ENCODE data around the gene WNT11.
A peak's percentile ranks its signal among the peaks of the same experiment; 100 is the strongest.

Gene WNT11

GRCh38 chr11:76159303-76159937, 46.9 kb downstream of the WNT11 start:
- no peak overlapping the region for H3K9ac ChIP-seq (ENCODE audit: low read length in 5 of 5)
- H3K4me1 ChIP-seq (ENCODE audit: control insufficient read depth in 5 of 5, insufficient read depth in 5 of 5, low read length in 5 of 5): peaks cover 5 to 38% (median 29%) of the 10 kb centered on the region in 5 donors
- H3K4me3 ChIP-seq (ENCODE audit: low read depth in 1 of 5, low read length in 5 of 5): no peak overlapping the region
- no peak overlapping the region for H3K27ac ChIP-seq (ENCODE audit: low read depth, low read length)
- H3K36me3 ChIP-seq (ENCODE audit: control insufficient read depth in 5 of 5, insufficient read depth in 5 of 5, low read length in 5 of 5): no peaks in the 10 kb centered on the region
- no peaks in the 10 kb centered on the region for H3K27me3 ChIP-seq (ENCODE audit: control insufficient read depth in 5 of 5, insufficient read depth in 4 of 5, low read length in 5 of 5)
- no peaks in the 10 kb centered on the region for H3K9me3 ChIP-seq (ENCODE audit: control insufficient read depth in 5 of 5, low read length in 5 of 5)

GRCh38 chr11:76158394-76159302, 47.7 kb downstream of the WNT11 start:
- no peaks in the 10 kb centered on the region for H3K27me3 ChIP-seq (ENCODE audit: control insufficient read depth in 5 of 5, insufficient read depth in 4 of 5, low read length in 5 of 5)
- H3K9ac ChIP-seq (ENCODE audit: low read length in 5 of 5): no peak overlapping the region
- H3K9me3 ChIP-seq (ENCODE audit: control insufficient read depth in 5 of 5, low read length in 5 of 5): no peaks in the 10 kb centered on the region
- H3K4me3 ChIP-seq (ENCODE audit: low read depth in 1 of 5, low read length in 5 of 5): no peak overlapping the region
- H3K27ac ChIP-seq (ENCODE audit: low read depth, low read length): no peak overlapping the region
- H3K36me3 ChIP-seq (ENCODE audit: control insufficient read depth in 5 of 5, insufficient read depth in 5 of 5, low read length in 5 of 5): no peaks in the 10 kb centered on the region
- H3K4me1 ChIP-seq (ENCODE audit: control insufficient read depth in 5 of 5, insufficient read depth in 5 of 5, low read length in 5 of 5): peaks cover 5 to 45% (median 36%) of the 10 kb centered on the region in 5 donors

- Histone ChIP-seq H3K27me3 (ENCODE audit: control insufficient read depth in 5 of 5, insufficient read depth in 4 of 5, low read length in 5 of 5) (no peaks in the 10 kb centered on the region), H3K4me1 (ENCODE audit: control insufficient read depth in 5 of 5, insufficient read depth in 5 of 5, low read length in 5 of 5) (peaks cover 7 to 45% (median 37%) of the 10 kb centered on the region in 5 donors), H3K36me3 (ENCODE audit: control insufficient read depth in 5 of 5, insufficient read depth in 5 of 5, low read length in 5 of 5) (no peaks in the 10 kb centered on the region)
Measured at GRCh38 chr11:76157891-76158290, 48.4 kb downstream of the WNT11 start.

GRCh38 chr11:76156971-76157427, 49.3 kb downstream of the WNT11 start:
- no peaks in the 10 kb centered on the region for H3K9me3 ChIP-seq (ENCODE audit: control insufficient read depth in 5 of 5, low read length in 5 of 5)
- H3K4me3 ChIP-seq (ENCODE audit: low read depth in 1 of 5, low read length in 5 of 5): no peak overlapping the region
- peaks cover 9 to 45% (median 39%) of the 10 kb centered on the region in 5 donors for H3K4me1 ChIP-seq (ENCODE audit: control insufficient read depth in 5 of 5, insufficient read depth in 5 of 5, low read length in 5 of 5)
- no peak overlapping the region for H3K9ac ChIP-seq (ENCODE audit: low read length in 5 of 5)
- H3K36me3 ChIP-seq (ENCODE audit: control insufficient read depth in 5 of 5, insufficient read depth in 5 of 5, low read length in 5 of 5): no peaks in the 10 kb centered on the region
- H3K27ac ChIP-seq (ENCODE audit: low read depth, low read length): no peak overlapping the region
- no peaks in the 10 kb centered on the region for H3K27me3 ChIP-seq (ENCODE audit: control insufficient read depth in 5 of 5, insufficient read depth in 4 of 5, low read length in 5 of 5)

More at GRCh38 chr11:76157891-76158290, 48.4 kb downstream of the WNT11 start:
- Histone ChIP-seq H3K9me3 (ENCODE audit: control insufficient read depth in 5 of 5, low read length in 5 of 5) (no peaks in the 10 kb centered on the region), H3K27ac (ENCODE audit: low read depth, low read length) (no peak overlapping the region), H3K9ac (ENCODE audit: low read length in 5 of 5) (no peak overlapping the region), H3K4me3 (ENCODE audit: low read depth in 1 of 5, low read length in 5 of 5) (no peak overlapping the region)

GRCh38 chr11:76155500-76156227, 50.6 kb downstream of the WNT11 start:
- Histone ChIP-seq H3K9me3 (ENCODE audit: control insufficient read depth in 5 of 5, low read length in 5 of 5) (no peaks in the 10 kb centered on the region), H3K9ac (ENCODE audit: low read length in 5 of 5) (no peak overlapping the region), H3K27me3 (ENCODE audit: control insufficient read depth in 5 of 5, insufficient read depth in 4 of 5, low read length in 5 of 5) (no peaks in the 10 kb centered on the region), H3K4me3 (ENCODE audit: low read depth in 1 of 5, low read length in 5 of 5) (no peak overlapping the region), H3K27ac (ENCODE audit: low read depth, low read length) (no peak overlapping the region), H3K36me3 (ENCODE audit: control insufficient read depth in 5 of 5, insufficient read depth in 5 of 5, low read length in 5 of 5) (no peaks in the 10 kb centered on the region), H3K4me1 (ENCODE audit: control insufficient read depth in 5 of 5, insufficient read depth in 5 of 5, low read length in 5 of 5) (peaks cover 11 to 43% (median 36%) of the 10 kb centered on the region in 5 donors)

- Histone ChIP-seq H3K9me3 (ENCODE audit: control insufficient read depth in 5 of 5, low read length in 5 of 5) (no peaks in the 10 kb centered on the region), H3K27ac (ENCODE audit: low read depth, low read length) (peak overlapping the region; percentile 96), H3K4me1 (ENCODE audit: control insufficient read depth in 5 of 5, insufficient read depth in 5 of 5, low read length in 5 of 5) (peaks cover 11 to 43% (median 36%) of the 10 kb centered on the region in 5 donors), H3K27me3 (ENCODE audit: control insufficient read depth in 5 of 5, insufficient read depth in 4 of 5, low read length in 5 of 5) (no peaks in the 10 kb centered on the region), H3K4me3 (ENCODE audit: low read depth in 1 of 5, low read length in 5 of 5) (no peak overlapping the region), H3K9ac (ENCODE audit: low read length in 5 of 5) (peak overlapping the region in 1 of 5 donors; percentile 20), H3K36me3 (ENCODE audit: control insufficient read depth in 5 of 5, insufficient read depth in 5 of 5, low read length in 5 of 5) (no peaks in the 10 kb centered on the region)
Measured at GRCh38 chr11:76153571-76153923, 52.8 kb downstream of the WNT11 start.

- Histone ChIP-seq H3K4me3 (ENCODE audit: low read depth in 1 of 5, low read length in 5 of 5) (peak overlapping the region; percentile 41 to 70 (median 65)), H3K9me3 (ENCODE audit: control insufficient read depth in 5 of 5, low read length in 5 of 5) (no peaks in the 10 kb centered on the region), H3K9ac (ENCODE audit: low read length in 5 of 5) (peak overlapping the region; percentile 46 to 78 (median 64)), H3K4me1 (ENCODE audit: control insufficient read depth in 5 of 5, insufficient read depth in 5 of 5, low read length in 5 of 5) (peaks cover 11 to 41% (median 35%) of the 10 kb centered on the region in 5 donors), H3K36me3 (ENCODE audit: control insufficient read depth in 5 of 5, insufficient read depth in 5 of 5, low read length in 5 of 5) (no peaks in the 10 kb centered on the region), H3K27ac (ENCODE audit: low read depth, low read length) (peak overlapping the region; percentile 96), H3K27me3 (ENCODE audit: control insufficient read depth in 5 of 5, insufficient read depth in 4 of 5, low read length in 5 of 5) (no peaks in the 10 kb centered on the region)
Measured at GRCh38 chr11:76152741-76153570, 53.3 kb downstream of the WNT11 start.

- Histone ChIP-seq H3K9me3 (ENCODE audit: control insufficient read depth in 5 of 5, low read length in 5 of 5) (no peaks in the 10 kb centered on the region), H3K27ac (ENCODE audit: low read depth, low read length) (peak overlapping the region; percentile 96), H3K9ac (ENCODE audit: low read length in 5 of 5) (peak overlapping the region in 4 of 5 donors; percentile 46 to 78 (median 66)), H3K4me1 (ENCODE audit: control insufficient read depth in 5 of 5, insufficient read depth in 5 of 5, low read length in 5 of 5) (peaks cover 9 to 39% (median 33%) of the 10 kb centered on the region in 5 donors), H3K27me3 (ENCODE audit: control insufficient read depth in 5 of 5, insufficient read depth in 4 of 5, low read length in 5 of 5) (no peaks in the 10 kb centered on the region), H3K4me3 (ENCODE audit: low read depth in 1 of 5, low read length in 5 of 5) (peak overlapping the region; percentile 41 to 70 (median 65)), H3K36me3 (ENCODE audit: control insufficient read depth in 5 of 5, insufficient read depth in 5 of 5, low read length in 5 of 5) (no peaks in the 10 kb centered on the region)
Measured at GRCh38 chr11:76152086-76152681, 54.1 kb downstream of the WNT11 start.

- H3K9ac ChIP-seq (ENCODE audit: low read length in 5 of 5): peak overlapping the region in 3 of 5 donors; percentile 46 to 78 (median 68)
- H3K27ac ChIP-seq (ENCODE audit: low read depth, low read length): peak overlapping the region; percentile 96
- H3K27me3 ChIP-seq (ENCODE audit: control insufficient read depth in 5 of 5, insufficient read depth in 4 of 5, low read length in 5 of 5): no peaks in the 10 kb centered on the region
Measured at GRCh38 chr11:76151556-76152085, 54.7 kb downstream of the WNT11 start.

More at GRCh38 chr11:76151556-76152085, 54.7 kb downstream of the WNT11 start:
- Histone ChIP-seq H3K4me3 (ENCODE audit: low read depth in 1 of 5, low read length in 5 of 5) (peak overlapping the region; percentile 39 to 70 (median 65)), H3K4me1 (ENCODE audit: control insufficient read depth in 5 of 5, insufficient read depth in 5 of 5, low read length in 5 of 5) (peaks cover 9 to 40% (median 33%) of the 10 kb centered on the region in 5 donors), H3K9me3 (ENCODE audit: control insufficient read depth in 5 of 5, low read length in 5 of 5) (no peaks in the 10 kb centered on the region), H3K36me3 (ENCODE audit: control insufficient read depth in 5 of 5, insufficient read depth in 5 of 5, low read length in 5 of 5) (no peaks in the 10 kb centered on the region)

Measured in subcutaneous abdominal adipose tissue (tissue), 5 donors.